Activated gamma-delta T cell treated with Interleukin-2 at 50 U/mL for 16 hours (primary cell): ENCODE results near the gene VPS16.
A peak's percentile ranks its signal among the peaks of the same experiment; 100 is the strongest.

Source experiments
- DNase-seq: peaks from one replicate; pipeline ENCODE4 v3.0.0-alpha.2; 2020

The VPS16 gene

DNA sequence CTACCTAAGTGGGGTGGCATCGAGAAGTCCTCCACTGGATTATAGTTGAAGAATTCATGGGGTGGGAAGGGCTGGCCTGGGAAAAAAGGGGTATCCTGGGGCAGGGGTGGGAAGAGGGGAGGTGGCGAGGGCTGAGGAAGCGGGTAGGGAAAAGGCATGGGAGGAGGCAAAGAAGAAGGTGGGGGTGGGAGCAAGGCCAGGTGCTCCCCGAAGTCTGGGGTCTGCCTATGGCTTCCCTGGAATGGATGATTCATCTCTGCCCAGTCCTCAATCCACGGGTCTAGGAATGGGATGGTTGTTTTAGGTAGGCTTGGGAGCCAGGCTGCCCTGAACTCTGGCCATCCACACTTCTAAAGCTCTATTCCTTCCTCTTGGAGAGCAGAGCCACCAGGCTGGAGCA is 4.5 kb upstream of the VPS16 start:
- no peak for DNase-seq

- no peak for DNase-seq
These were observed 3.2 kb upstream of the VPS16 start for GRCh38 chr20:2837221-2837960.

DNA sequence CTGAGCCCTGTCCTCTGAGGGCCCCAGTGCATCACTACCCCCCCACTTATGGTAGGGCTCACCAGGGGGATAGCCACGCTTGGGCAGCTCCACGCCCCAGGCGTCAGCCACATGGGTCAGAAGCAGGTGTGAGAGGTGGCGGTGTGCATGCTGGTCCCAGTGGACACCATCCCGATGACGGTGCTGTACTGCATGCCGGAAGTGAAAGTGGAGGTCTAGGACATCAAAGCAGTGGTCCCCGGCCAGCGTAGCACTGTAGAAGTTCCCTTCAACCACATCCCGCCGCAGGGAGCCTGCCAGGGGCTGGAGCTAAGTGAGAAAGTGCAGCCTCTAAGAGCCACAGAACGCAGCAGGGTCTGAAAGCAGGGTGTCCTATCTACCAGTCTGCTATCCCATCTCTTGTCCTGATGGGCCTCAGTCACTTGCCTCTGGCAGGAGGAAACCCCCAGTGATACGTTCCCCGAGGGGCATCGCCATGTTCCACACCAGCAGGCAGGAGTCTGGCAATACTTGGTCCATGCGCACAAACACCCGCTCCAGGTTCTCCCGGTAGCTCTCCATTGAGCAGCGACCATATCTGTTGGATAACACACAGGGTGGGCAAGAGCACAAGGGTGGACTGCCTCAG is 2.3 kb upstream of the VPS16 start:
- no peak for DNase-seq

GRCh38 chr20:2838847-2839671 is 1.5 kb upstream of the VPS16 start:
- no peak for DNase-seq

DNA sequence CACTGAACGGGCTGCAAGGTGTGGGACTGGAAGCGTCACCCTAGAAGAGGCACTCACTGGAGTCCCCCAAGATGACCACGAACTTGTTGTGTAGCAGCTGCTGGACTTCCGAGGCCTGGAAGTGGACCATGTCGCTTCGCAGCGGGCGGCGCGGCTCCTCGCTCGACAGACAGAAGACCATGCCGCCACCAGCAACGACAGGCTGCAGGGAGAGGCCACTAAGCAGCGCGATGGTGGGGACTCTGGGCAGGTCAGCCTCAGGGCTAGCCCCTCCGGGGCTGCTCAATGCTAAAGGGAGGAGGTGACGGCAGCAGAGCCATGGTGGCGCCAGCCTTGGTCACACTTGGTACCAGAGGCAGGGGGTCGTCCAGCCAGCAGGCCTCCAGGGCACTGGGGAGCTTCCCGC is 810 bp upstream of the VPS16 start:
- DNase-seq = no peak

- DNase-seq = no peak
These were observed 504 bp downstream of the VPS16 start for GRCh38 chr20:2840967-2841531.

- DNase-seq = no peak
These were observed 5.1 kb downstream of the VPS16 start for GRCh38 chr20:2845607-2846006.

DNA sequence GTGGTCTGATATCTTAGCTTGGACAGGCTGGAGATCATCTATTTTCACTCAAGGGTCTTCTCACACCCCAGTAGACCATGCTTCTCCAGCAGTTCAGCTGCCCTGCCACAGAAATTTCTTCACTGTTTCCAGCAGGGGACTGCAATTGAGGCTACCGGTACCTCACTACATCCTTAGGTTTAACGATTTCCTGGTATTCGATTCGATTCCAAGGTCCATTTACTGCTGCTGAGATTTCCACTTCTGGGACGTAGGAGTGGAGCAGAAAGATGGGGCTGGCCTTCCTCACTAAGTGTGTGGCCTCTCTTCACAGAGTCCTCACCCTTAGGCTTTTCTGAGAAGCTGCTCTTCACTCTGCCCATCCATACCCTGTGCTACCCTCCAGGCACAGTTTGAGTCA is 6.2 kb downstream of the VPS16 start:
- DNase-seq = no peak

GRCh38 chr20:2847802-2848201 is 7.3 kb downstream of the VPS16 start:
- no peak for DNase-seq

DNA sequence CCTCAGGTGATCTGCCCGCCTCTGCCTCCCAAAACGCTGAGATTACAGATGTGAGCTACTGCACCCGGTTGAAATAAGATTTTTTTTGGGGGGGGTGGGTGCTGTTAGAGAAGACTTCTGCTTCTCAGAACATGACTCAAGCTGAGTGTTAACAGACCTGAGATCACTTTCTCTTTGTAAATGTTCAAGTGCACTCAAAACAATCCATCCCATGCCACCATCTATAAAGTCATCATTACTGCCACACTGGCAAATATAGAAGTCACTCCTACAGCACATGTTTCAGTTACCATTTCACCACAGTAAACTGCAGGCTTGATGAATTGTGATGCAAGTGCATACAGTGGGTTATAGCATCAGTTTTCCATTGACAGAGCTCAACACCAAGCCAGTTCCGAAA is 9.0 kb downstream of the VPS16 start:
- no peak for DNase-seq

GRCh38 chr20:2851086-2851485 is 10.5 kb downstream of the VPS16 start:
- no peak for DNase-seq

- no peak for DNase-seq
These were observed 18.0 kb downstream of the VPS16 start for GRCh38 chr20:2858591-2858990.

DNA sequence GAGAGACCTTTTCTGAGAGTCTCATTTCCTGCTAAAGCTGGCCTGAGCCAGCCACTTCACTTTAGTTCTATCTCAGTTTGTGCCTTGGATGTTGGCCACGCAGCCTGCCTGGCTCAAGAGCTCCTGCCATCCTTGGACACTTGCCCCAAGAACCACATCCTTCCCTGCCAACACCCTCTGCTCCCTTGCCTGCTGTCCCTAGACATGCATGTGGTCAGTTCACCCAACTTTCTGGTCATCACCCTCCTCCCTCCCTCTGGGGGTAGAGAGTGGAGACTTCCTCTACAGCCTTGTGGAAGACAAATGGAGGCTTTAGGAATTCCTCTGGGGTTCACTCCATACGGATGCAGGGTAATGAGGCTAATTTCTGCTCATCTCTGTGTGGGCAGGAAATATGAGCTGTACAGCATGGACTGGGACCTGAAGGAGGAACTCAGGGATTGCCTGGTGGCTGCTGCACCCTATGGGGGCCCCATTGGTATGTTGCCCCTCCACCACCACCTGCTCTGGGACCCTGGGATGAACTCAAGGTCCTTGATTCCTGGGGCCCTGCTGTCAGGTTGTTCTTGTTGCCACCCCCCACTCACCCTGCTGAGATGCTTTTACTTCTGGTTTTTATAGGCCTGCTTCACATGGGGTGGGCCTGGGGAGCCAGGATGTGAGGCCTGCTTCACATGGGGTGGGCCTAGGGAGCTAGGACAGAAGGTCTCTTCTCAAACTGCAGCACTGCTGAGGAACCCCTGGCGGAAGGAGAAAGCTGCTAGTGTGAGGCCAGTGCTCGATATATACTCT is 19.0 kb downstream of the VPS16 start:
- no peak for DNase-seq

DNA sequence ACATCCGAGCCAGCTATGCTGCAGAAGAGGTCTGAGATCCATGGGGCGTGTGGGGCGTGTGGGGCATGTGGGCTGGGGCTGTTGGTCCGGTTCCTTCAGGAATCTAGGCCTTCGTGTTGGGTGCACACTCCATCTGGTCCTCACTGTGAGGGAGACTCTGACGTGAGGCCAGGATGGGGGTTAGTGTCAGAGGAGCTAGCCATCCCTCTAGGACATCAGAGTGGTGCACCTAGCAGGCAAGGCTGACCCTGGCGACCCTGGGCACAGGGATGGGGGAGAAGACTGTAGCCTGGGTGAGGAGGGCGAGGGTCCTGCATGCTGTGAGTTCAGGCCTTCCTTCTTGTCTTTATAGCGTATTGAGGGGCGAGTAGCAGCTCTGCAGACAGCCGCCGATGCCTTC is 24.1 kb downstream of the VPS16 start:
- no peak for DNase-seq

DNA sequence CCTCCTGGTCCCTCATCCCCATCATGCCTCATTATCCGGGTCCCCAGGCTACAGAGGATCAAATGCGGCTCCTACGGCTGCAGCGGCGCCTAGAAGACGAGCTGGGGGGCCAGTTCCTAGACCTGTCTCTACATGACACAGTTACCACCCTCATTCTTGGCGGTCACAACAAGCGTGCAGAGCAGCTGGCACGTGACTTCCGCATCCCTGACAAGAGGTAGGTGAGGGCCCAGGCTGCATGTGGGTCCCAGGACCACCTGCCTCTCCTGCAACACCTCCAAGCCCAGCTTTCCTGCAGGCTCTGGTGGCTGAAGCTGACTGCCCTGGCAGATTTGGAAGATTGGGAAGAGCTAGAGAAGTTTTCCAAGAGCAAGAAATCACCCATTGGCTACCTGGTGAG is 24.6 kb downstream of the VPS16 start:
- no peak for DNase-seq

DNA sequence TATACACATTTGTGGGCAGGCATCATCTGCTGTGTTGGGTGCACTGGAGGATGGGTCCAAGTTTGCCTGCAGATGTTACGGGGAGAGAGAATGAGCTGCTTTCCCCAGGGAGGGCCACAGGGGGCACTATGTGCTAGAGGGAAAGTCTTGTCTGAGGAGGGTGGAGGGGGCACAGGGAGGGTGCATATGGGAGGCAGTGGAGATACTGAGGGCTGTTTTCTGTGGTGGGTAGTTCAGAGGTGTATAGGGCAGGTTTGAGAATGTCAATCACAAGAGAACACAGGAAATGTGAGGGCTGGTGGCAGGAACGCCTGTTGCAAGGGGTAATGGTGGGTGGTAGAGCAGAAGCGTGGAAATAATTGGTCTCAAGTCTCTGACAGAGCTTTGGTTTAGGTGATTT is 25.1 kb downstream of the VPS16 start:
- no peak for DNase-seq

DNA sequence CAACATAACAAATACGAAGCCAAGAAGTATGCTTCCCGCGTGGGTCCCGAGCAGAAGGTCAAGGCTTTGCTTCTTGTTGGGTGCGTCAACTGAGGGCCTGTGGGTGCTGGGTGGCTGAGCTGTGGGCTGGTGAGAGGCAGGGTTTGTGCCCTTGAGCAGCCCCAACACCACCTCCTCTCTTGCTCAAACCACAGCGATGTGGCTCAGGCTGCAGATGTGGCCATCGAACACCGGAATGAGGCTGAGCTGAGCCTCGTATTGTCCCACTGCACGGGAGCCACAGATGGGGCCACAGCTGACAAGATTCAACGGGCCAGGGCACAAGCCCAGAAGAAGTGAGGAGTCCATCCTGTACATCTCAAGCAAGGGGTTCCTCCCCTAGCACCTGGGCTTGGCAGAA is 25.7 kb downstream of the VPS16 start:
- DNase-seq = no peak

DNA sequence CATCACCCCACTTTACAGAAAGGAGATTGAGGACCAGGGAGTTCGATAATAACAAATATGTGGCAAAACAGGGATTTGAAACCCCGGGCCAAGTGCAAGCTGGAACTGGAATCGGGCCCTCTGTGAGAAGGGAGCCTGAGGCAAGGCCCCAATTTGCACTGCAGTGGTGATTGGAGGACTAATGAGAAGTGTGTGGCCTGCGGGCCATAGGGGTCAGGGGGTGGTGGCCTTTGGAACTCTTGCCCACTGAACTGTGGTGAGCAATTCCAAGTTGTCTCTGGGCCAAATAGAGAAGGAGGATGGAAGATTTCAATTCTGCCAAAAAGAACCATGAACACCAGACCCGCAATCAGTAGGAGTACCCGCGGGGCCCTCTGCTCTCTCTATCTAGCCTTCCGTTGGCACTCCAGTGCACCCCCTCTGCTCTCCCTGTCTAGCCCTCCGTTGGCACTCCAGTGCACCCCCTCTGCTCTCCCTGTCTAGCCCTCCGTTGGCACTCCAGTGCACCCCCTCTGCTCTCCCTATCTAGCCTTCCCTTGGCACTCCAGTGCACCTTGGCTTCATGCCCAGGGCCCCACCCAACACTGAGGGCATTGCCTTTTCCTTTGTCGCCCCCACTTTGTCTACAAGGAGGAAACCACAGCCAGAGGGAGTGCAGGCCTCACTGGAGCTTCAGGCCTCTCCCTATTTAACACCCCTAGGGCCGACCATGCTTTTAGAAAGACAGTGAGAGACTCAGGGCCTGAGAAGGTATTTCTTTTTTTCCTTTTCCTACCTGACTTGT is 26.7 kb downstream of the VPS16 start:
- no peak for DNase-seq

DNA sequence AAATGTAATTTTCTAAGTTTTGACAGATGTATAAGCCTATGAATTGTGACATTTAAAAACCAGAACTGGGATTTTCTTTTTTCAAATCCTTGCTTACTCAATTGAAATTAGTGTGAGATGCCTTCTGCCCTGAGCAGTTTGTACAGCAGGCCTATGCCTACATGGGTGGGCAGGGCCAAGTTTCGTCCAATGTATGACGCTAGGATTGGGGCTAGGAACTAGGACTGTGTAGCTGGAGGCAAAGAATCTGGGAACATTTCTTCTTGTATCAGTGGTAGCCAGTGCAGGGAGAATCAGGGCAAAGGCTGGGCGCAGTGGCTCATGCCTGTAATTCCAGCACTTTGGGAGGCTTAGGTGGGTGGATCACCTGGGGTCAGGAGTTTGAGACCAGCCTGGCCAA is 28.8 kb downstream of the VPS16 start:
- no peak for DNase-seq

DNA sequence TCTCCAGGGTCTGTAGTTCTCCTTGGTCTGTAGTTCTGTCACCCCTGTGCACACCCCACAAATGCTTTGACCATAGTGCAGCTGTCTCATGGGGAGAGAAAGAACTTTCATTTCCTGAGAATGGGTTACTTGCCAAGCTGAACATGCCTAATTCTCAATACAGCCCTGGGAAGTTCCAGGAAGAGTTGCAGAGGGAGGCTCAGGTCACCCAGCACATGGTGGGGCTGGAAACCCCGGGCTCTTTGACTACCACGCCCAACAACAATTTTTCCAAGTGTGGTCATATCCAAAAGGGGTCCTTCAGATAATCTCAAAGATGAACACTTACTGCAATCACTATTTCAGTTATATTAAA is 30.5 kb downstream of the VPS16 start:
- DNase-seq = no peak

- peak; percentile 29 for DNase-seq
These were observed 31.3 kb downstream of the VPS16 start for GRCh38 chr20:2871661-2872458.
